ENCODE measurements around the gene USP38. TPM values are rescaled to one million over a fixed set of nuclear protein-coding genes. Genes with fewer than 3 reads are reported as not detected.

The USP38 gene
- total and polyA plus RNA-seq, 2 of the 4 experiments (the other 2 are of a cell fraction) = 5.5 to 17.0 TPM

DNA sequence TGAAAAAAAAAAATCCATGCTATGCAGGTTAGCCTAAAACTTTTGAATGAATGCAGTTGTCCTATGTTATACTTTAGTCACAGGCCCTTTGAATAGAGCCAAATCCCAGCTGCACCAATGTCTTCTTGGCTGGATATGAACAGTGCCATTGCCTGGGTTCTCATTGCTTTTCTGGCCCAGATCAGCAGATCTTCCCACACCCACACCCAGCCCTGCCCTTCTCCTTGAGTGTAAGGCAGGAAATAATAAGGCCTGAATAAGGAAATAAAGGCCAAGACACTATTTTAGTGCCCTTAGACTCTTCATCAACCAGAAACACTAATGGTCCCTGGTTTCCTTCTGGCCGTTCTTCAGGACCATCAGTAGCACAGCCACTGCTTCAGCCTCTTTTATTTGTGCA, 66.6 kb downstream of the USP38 start:
- Histone ChIP-seq H2BK15ac (ENCODE audit: low read depth, low read length) (peak overlapping the region; percentile 52; the same call in 1 of the 3 replicates), H3K23ac (ENCODE audit: low read depth, low read length) (0 out of 2 replicates have a peak overlapping the region, but pooled peaks have one; percentile 10), H2AK9ac (replicated peaks; ENCODE audit: low read depth, low read length, poor library complexity) (no peak overlapping the region), H4K8ac (ENCODE audit: low read depth in 2 of 2, low read length in 2 of 2) (0 out of 4 replicates have a peak overlapping the region, but pooled peaks of 1 of the 2 experiments have one; percentile 18), H4K5ac (ENCODE audit: low read depth, low read length) (no peak overlapping the region), H3K18ac (ENCODE audit: low read depth, low read length) (peak overlapping the region; percentile 63), H3K14ac (replicated peaks; ENCODE audit: low read depth, low read length) (0 out of 2 replicates have a peak overlapping the region, but pooled peaks have one; percentile 25), H3K9me1 (ENCODE audit: insufficient read depth, low read length) (no peaks in the 10 kb centered on the region; the same call in 1 of the 2 replicates), H2AFZ (replicated peaks; ENCODE audit: low read length, poor library complexity) (no peak overlapping the region), H3K27ac (ENCODE audit: insufficient read depth, low read length) (no peak overlapping the region), H3K56ac (ENCODE audit: extremely low read depth, insufficient read depth, low read length) (no peak overlapping the region), H4K91ac (ENCODE audit: insufficient read depth, low read depth, low read length) (peak overlapping the region; percentile 33), H3K4me3 (ENCODE audit: insufficient read depth, low read depth, low read length) (no peak overlapping the region), H3K36me3 (ENCODE audit: control insufficient read depth, insufficient read depth, low read length) (no peaks in the 10 kb centered on the region), H3K9me3 (ENCODE audit: control insufficient read depth, insufficient read depth, low read length) (no peaks in the 10 kb centered on the region), H3K79me1 (ENCODE audit: low read depth in 1 of 2, low read length in 2 of 2) (no peaks in the 10 kb centered on the region), H3K27me3 (ENCODE audit: control insufficient read depth, insufficient read depth, low read length) (no peaks in the 10 kb centered on the region), H3K4ac (ENCODE audit: low read depth, low read length) (peak overlapping the region; percentile 33; the same call in 1 of the 2 replicates), H2AK5ac (ENCODE audit: low read depth, low read length) (peak overlapping the region; percentile 20; the same call in 1 of the 2 replicates), H3K4me1 (ENCODE audit: control insufficient read depth, insufficient read depth, low read length) (peaks cover 7% of the 10 kb centered on the region), H2BK5ac (ENCODE audit: low read depth, low read length, poor library complexity, severe bottlenecking) (peak overlapping the region; percentile 54), H2BK20ac (ENCODE audit: low read depth, low read length) (peak overlapping the region; percentile 61), H3K9ac (ENCODE audit: low read depth, low read length) (no peak overlapping the region), H2BK120ac (ENCODE audit: low read depth, low read length) (peak overlapping the region; percentile 44; the same call in 1 of the 2 replicates), H3K4me2 (ENCODE audit: low read depth, low read length) (no peak overlapping the region), H4K20me1 (ENCODE audit: insufficient read depth, low read length) (no peaks in the 10 kb centered on the region)
- dilution Hi-C loops (cut with HindIII; ENCODE audit: low sequenced_read_pairs, unreplicated experiment) = no loop called here
- WGBS, 2 experiments (ENCODE audit: extremely low coverage in 2 of 2, insufficient read length in 1 of 2) = no CpG with 5 or more reads among the region's 1 CpG
- in situ Hi-C loops (cut with MboI; ENCODE audit: low sequenced_read_pairs) = no loop called here
- ChIA-PET CTCF (interaction anchor here (1.4 kb wide), 1 partner anchor 20 kb away, joined by 3 read pairs; no protein-coding TSS in a partner anchor), POLR2A (ENCODE audit: unreplicated experiment) (no interaction called here)
- intact Hi-C loops (cut with micrococcal nuclease) = no loop called here
- no peak; the same call in 1 of the 2 replicates for ATAC-seq (ENCODE audit: low read depth)
- TF ChIP-seq CHD1 (IDR thresholded peaks at IDR 0.05; ENCODE audit: low read depth, low read length) (no peak), MXI1 (IDR thresholded peaks at IDR 0.05; ENCODE audit: borderline replicate concordance, low read depth, low read length) (no peak), POLR2A (IDR thresholded peaks at IDR 0.05; ENCODE audit: low read depth, low read length) (no peak), RFX5 (IDR thresholded peaks at IDR 0.05; ENCODE audit: low read depth, low read length) (no peak)
- TF ChIP-seq, protein P1, sequence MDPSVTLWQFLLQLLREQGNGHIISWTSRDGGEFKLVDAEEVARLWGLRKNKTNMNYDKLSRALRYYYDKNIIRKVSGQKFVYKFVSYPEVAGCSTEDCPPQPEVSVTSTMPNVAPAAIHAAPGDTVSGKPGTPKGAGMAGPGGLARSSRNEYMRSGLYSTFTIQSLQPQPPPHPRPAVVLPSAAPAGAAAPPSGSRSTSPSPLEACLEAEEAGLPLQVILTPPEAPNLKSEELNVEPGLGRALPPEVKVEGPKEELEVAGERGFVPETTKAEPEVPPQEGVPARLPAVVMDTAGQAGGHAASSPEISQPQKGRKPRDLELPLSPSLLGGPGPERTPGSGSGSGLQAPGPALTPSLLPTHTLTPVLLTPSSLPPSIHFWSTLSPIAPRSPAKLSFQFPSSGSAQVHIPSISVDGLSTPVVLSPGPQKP (IDR thresholded peaks at IDR 0.05; ENCODE audit: borderline replicate concordance, low read depth, low read length) = no peak
- BruUV-seq (replicated peaks) = no TSS peak
- DNase-seq = no peak

Data from IMR-90 (cell line).